SK-N-DZ (cell line): Measurements from ENCODE around the gene MAGEB17. TPM values are rescaled to one million over a fixed set of nuclear protein-coding genes. Genes with fewer than 3 reads are reported as not detected.
"Not testable (repeated sequence)": the region's sequence is repeated elsewhere in the genome, so short reads cannot be mapped to it uniquely, and the experiment has no call there.

ENCODE experiments used
- DNase-seq: peaks from one replicate; pipeline ENCODE4 v3.0.0-alpha.2; 2015; ENCODE audit warnings: low spot score
- polyA plus RNA-seq, 2 experiments: library from polyadenylated mRNA; depleted of rRNA; stranded (reverse); fragments of >200 nt; gene quantifications; 2 replicates each; pipeline ENCODE4 v1.2.3, GENCODE V29; 2014

MAGEB17 gene, protein sequence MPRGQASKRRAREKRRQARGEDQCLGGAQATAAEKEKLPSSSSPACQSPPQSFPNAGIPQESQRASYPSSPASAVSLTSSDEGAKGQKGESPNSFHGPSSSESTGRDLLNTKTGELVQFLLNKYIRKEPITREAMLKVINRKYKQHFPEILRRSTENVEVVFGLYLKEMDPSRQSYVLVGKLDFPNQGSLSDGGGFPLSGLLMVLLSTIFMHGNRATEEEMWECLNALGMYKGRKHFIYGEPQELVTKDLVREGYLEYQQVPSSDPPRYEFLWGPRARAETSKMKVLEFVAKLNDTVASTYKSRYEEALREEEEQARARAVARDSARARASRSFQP
- polyA plus RNA-seq (2014; cell fraction: cytosol; rRNA removed), result 0.13 and 0.17 TPM in 2 replicates
- 0.72 and 1.0 TPM in 2 replicates for polyA plus RNA-seq (2014; cell fraction: nucleus; rRNA removed)

DNA sequence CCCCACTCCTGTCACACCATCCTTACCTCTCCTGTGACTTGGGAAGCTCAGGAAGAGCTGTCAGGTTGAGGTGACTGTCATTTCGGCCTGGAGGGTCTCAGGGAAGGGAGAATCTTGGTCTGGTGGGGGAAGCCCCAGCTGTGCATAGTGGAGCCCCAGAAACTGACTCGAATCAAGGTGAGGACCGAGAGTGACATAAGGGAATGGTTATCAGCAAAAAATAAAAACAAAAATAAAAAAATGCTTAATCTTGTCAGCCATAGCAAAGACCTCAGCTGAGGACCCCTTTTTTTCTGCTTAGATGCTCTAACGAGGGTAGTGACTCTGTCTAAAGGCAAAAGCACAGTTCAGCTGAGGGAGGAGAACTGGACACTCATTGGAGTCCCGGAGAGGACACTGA lies at the start of gene MAGEB17:
MAGEB17 (plus strand) TSS at position 301 of the 400 bp plus-strand sequence. CDS start 2,902 bp downstream, outside the sequence.
- DNase-seq, result no peak

DNA sequence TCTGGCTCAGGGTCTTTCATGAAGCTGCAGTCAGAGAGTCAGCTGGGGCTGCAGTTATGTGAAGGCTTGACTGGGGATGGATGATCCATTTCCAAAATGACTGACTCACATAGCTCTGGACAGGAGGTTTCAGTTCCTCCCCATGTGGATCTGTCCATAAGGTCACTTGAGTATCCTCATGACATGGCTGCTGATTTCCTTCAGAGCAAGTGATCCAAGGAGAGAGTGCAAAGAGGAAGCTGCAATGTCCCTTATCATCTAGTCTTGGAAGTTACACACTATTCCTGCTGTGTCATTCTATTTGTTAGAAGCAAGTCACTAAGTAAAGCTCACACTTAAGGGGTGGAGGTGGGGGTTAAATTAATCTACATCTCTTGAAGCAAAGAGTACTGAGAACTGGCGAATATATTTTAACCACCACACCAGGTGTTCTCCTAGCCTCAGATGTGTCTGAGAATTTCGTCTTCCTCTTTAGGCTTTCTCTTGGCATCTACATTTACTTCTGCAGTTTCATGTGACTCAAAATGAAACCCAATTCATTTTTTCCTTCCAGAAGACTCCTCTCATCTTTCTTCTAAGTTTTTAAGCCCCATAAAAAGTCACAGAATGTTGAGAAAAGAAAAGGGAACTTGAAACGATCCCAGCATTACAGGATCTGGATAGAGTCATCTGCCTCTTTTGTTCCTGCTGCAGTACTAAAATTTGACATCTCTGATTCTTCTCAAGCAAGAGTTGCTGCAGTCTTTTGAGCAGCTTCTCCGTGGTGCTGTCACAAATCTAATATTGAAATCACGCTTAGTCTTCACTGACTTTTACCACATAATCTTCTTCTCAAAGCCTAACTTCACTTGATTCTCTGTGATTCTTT lies 47.7 kb upstream of the MAGEB17 start:
- DNase-seq, result no peak

- no peak for DNase-seq
Measured at GRCh38 chrX:16120431-16120830, 46.9 kb upstream of the MAGEB17 start.

- DNase-seq, result peak; percentile 85
Measured at GRCh38 chrX:16123222-16123786, 44.0 kb upstream of the MAGEB17 start, which contains the start of gene GRPR. Gene GRPR, plus strand, starts transcription at chrX:16123565. Its CDS starts 389 bp downstream, at chrX:16123954.

DNA sequence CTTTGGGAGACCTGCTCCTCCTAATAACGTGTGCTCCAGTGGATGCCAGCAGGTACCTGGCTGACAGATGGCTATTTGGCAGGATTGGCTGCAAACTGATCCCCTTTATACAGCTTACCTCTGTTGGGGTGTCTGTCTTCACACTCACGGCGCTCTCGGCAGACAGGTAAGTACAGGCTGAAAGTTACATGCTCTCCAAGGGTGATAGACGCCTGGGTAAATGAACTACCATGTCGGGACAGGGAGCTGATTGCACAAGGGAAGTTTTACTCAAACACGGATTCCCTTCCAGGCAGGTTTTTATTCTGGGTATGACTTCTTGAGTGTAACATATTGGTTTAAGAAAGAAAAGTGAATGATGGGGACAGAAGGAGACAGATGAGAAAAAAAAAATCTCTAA lies 43.1 kb upstream of the MAGEB17 start:
- no peak for DNase-seq

DNA sequence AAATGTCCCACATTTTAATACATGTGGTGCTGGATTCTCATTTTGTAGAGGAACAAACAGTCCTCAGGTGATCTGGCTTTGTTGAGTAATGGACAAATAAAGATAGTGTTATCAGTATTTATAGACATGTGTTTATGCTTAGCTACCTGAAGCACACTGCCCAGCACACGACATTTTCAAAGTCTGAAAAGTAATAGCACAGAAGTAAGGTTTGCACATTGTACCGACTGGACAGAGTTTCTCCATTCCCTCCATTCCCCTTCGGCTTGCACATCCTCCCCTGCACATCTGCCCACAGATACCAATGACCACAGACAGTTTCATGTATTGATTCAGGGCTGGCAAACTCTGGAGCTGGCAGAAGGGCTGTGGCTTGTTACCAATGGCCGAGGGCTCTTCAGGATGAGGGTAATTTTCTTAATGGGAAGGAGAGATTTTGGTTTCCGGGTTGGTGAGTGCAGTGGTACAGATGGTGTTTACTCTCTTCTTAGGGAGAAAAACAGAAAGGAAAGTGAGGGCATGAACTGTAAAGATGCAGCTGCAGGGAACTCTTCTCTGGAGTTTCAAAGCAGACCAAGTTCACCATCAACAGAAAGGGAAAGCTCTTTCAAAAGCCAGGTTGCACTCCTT lies 41.6 kb upstream of the MAGEB17 start:
- no peak for DNase-seq

DNA sequence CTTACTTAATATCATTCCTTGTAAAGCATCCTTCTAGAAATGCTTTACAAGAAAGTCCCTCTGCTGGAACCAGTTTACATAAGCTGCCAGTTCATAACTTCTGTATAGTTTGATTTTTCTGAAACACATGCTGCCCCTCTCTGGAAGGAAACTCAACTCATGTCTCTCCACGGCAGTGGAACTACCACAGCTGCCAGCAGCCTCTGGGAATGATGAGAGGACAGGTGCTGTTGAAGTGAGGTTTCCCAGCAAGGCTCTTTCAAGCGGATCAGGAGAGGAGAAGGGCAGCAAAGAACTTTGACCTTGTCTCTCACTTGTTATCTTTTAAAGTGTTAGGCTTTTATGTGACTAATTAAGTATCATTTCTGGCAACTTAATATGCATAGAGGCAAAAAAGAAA lies 36.6 kb upstream of the MAGEB17 start:
- no peak for DNase-seq

DNA sequence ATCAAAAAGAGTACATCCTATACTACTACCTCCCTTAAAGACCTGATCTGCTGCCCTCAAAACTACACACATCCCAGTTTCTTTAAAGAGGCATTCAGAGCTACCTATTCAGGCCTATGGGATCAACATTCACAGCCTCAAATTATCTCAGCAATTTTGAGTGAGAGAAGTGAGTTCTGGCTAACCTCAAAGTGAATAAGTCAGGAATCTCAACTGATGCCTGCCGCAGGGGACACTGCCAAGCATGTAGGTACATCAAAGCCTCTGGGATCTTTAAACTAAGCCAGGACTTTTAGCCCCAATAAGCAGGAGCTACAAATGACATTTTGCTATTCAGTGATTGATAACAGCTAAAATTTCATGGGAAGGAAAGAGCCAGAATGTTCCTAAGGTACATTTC lies 32.3 kb upstream of the MAGEB17 start:
- no peak for DNase-seq

- DNase-seq, result no peak
Measured at GRCh38 chrX:16136080-16136479, 31.2 kb upstream of the MAGEB17 start.

DNA sequence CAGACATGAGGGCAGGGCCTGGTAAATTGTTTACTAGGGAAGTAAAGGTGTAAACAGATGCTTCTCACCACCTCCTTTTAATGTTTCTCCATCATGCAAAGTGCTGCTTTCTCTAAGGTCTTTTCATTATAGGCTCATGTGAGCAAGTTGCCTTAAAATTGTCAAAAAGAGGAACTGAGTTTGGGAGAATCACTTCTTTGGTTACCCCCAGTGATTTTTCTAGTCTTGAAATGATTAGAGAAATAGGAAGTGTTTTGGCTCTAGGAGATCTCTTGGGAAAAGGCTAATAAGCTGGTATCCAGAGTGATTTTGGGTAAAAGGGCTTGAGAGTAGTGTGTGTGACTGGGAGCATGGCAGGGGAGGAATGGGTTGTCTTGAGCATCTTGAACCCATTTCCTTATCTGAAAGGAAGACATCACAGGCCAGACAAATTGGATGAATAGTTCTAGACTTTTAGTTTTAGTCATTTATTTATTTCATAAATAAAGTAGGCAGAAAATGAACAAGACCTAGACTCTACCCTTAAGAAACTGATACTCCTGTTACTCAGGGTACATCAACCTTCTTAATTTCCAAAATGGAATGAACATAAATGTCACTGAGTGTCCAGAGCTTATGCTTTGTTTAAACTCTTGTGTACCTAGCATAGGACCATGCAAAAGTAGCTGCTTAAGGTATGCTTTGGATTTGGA lies 29.7 kb upstream of the MAGEB17 start:
- DNase-seq, result no peak

DNA sequence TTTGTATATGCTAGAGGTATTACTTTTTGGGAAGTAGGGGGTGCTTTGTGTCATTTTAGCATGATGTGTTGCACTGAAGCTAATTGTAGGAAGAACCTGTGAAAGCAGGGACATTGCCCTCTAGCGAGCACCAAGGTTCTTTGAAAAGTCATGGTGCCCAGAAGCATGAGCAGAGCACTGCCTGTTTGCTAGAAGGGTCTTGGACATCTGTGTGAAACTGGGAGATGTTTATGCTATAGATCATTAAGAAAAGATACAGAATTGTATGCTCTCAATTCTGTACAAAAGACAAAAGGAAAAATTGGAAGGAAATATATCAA lies 29.2 kb upstream of the MAGEB17 start:
- DNase-seq, result peak; percentile 5

DNA sequence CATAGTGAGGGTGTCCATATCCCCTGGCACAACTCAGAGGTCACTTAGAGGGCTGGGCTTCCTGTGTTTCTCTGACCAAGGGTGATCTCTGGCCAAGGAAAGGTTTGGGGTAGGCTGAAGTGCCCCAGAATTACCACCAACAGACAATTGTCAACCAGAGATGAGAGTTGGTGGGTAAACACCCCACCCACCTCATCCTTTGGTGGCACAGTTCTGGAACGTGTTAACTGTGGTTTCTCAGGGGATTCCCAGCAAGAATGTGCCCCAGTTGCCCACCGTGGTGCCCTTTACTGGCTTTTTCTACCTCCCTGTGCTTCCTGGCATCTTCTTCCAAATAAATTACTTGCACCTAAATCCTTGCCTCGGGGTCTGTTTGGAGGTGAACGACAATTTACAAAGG lies 26.8 kb upstream of the MAGEB17 start:
- no peak for DNase-seq

DNA sequence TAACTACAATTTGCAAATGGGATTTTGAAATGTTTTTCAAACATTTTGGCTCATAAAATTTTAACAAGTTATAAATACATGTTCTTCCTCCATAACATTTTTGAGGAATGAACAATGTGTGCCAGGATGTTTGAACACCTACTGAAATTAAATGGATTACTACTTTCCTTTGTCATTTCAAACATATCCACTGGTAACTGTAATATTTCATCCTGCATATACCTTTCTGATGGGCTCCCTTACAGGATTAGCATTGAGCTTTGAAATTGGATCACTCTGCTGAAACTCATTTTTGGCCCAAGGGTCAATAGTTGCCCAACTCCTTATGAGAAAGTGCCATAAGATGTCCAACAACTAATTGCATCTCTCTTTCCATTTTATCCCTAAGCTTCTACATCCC lies 26.3 kb upstream of the MAGEB17 start:
- no peak for DNase-seq

GRCh38 chrX:16141422-16142245 lies 25.6 kb upstream of the MAGEB17 start:
- DNase-seq, result no peak

GRCh38 chrX:16142246-16142558 lies 25.1 kb upstream of the MAGEB17 start:
- no peak for DNase-seq

DNA sequence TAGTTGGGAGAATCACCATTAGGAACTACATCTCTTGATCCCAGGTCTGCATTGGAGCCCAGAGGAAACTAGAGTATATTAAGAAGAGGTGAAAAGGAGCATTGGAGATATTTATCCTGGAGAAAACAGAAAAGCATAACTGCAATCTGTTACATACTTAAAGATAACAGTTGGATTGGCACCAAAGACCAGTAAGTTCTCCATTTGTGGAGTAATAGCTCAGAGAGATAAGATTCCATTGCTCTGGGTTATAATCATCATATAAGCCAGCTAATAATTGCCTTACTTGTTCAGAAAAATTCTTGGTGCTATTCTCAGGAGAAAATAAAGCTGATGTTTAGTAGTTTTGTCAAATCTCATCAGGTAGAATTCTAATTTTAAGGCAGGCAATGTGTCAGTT lies 23.3 kb upstream of the MAGEB17 start:
- DNase-seq, result no peak

GRCh38 chrX:16144420-16144819 lies 22.9 kb upstream of the MAGEB17 start:
- DNase-seq, result no peak

- not testable (repeated sequence) for DNase-seq
Measured at GRCh38 chrX:16145093-16145492, 22.2 kb upstream of the MAGEB17 start.

GRCh38 chrX:16145656-16146055 lies 21.6 kb upstream of the MAGEB17 start:
- no peak for DNase-seq

GRCh38 chrX:16148896-16149295 lies 18.4 kb upstream of the MAGEB17 start:
- no peak for DNase-seq
